Gastrocnemius medialis (tissue), 4 donors: ENCODE results near the gene SLC15A4.

Source experiments
- CTCF ChIP-seq, 5 experiments: fragments of 450-650 bp in 3 of 5; fragments of 200-600 bp in 2 of 5; sonication (generic) in 2 of 5; IDR thresholded peaks in 4 of 5; conservative IDR thresholded peaks in 1 of 5; 1 replicate in 4 of 5; 2 replicates in 1 of 5; pipeline ENCODE4 v1.5.1; 2016 to 2019; ENCODE audit warnings: antibody characterized with exemption in 5 of 5, mild to moderate bottlenecking in 3 of 5, moderate library complexity in 3 of 5
- POLR2A ChIP-seq, 2 donors: fragments of 450-650 bp; IDR thresholded peaks; one replicate each; pipeline ENCODE4 v1.6.1; 2017; ENCODE audit warnings: antibody characterized with exemption in 2 of 2, mild to moderate bottlenecking in 2 of 2, moderate library complexity in 2 of 2

DNA sequence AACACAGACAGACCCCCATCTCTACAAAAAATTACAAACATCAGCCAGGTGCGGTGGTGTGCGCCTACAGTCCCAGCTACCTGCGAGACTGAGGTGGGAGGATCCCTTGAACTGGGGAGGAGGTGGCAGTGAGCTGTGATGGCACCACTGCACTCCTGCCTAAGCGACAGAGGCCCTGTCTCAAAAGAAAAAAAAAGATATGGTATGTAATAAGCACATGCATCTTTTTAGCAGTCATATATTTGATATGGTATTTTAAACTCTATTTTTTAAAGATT, 7.2 kb downstream of the SLC15A4 start:
- no peak for TF ChIP-seq CTCF (IDR thresholded peaks at IDR 0.05 in 4 of 5, conservative IDR thresholded peaks at IDR 0.05 in 1 of 5)
- TF ChIP-seq POLR2A (IDR thresholded peaks at IDR 0.05), result no peak
